GM18517 (cell line): ENCODE results near the gene CFAP54.

Experiments
- ATAC-seq: cut with Tn5 transposase; IDR thresholded peaks from one replicate; pipeline ENCODE4 v1.9.1; 2021; ENCODE audit warnings: mild to moderate bottlenecking, moderate library complexity; ENCODE audit not compliant: unreplicated experiment

Gene CFAP54

DNA sequence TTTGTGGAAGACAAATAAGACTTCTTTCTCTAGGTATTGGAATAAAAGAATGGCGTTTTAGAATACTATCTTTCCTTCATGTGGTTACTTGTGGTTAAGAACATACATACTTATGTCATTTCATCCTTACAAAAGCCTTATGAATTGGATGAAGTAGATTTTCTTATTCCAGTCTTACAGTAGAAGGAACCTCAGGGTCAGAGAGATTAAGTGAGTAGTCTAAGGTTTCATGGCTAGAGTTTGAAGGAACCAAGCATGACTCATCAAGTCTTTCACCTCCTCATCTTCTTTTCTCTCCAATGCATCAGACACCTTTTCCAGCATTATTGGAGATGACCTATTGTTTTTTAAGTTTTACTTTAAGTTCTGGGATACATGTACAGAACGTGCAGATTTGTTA, 324.8 kb downstream of the CFAP54 start:
- ATAC-seq, result no peak

DNA sequence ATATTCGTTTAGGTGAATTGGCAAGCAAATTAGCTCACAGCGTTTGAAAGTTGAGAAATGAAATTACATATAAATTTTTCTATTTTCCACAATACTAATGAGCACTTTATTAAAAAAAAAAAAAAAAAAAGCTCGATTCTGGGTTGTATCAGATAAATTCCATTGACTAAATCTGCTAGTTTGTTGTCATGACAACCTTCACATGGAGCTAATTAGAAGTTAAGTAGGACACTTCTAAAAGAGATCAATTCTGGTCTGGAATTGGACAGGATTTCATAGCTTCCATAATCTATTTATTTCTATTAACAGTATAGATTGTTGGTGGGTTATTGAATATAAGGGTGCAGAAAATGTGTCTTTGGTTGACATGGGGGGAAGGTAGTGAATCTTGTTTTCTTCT, 332.2 kb downstream of the CFAP54 start:
- no peak for ATAC-seq

DNA sequence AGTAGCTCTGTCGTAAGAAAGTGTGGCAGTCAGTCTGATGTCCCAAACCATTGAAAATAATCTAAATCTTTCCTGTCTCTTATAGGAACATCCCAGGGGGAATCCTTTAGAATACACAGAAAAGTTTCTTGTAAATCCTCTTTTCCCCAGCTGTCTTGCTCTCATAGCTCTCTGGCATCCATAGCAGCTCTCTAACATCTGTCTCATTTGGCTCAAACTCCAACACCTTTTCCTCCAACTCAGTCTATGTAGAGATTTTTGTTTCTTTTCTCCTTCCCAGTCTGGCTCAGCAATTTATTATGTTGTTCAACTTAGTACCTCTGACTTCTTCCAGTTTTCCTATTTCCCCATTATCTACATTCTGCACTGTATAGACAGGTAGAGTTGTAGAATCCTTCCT, 333.3 kb downstream of the CFAP54 start:
- ATAC-seq, result no peak

DNA sequence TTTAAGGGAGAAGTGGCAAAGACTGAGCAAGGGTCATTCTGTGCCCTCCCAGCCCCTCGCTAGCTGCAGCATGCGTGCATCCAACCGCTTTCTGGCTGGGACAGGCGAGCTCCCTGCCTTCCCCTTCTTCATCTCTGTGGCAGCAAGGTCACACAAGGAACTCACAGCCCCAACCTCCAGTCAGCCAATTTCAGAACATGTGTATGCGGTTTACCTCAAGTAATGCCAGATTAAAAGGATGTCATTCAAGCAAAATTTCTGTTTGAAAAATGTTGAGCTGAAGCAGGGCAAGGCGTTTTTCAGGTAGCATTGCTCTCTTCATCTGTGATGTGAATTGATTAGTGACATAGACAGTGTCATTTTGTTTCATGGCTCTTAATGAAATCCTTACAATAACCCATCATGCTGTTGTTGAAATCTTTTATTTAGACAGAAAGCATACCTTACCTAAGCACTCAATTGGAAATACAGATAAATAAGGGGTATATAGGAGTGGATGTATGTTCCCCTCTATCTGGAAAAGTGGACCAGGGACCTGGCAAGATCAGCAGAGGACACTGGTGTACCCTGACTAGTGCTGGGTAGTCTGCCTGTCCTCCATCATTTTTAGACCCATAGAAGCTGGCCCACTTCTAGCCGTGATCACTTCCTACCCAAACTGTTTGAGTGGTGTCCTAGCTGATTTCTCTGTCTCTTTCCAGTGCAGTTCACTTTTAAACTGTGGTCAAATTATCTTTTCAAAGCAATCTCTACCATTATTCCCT, 334.9 kb downstream of the CFAP54 start:
- ATAC-seq, result no peak

DNA sequence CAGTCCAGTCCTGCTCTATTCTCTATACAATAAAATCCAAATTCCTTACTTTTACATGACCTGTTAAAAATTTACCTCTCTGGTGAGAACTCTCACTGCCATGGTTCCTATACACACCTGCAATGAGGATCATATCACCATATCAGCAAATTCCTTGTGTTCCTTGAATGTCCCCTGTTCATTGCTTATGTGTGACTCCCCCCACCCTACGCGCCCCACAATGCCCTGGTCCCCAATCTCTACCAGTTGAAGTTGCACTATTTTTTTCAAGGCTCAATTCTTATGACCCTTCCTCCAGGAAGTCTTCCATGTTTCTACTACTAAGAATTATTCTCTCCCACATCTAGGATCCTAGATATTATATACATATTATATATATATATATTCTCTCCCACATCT, 335.5 kb downstream of the CFAP54 start:
- ATAC-seq, result no peak

DNA sequence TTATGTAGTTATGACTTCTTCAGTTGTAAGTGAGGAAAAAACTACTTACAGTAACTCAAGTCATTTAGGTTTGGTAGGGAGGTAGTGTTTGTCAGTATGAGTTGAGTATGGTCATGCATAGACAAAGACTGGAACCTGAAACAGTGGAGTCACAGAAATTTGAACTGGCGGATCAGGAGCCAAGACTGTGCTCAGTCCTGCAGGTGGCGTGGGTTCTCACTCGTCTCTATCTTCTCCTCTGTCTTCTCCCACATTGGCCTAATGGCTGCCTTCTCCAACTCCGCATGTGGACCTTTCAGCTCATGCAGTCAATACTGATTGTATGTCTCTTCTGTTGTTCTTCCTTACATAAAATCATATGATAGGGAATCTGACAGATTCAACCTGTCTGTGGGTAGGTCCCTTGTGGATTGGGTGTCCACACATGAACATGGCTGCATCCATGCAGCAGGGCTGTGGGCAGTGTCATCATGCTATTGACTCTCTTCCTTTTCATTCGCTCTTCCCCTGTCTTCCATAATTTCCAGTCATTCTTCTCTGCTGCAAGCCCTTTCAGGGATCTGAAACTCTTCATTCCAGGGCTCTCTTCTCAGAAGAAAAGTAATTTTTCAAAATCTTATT, 338.9 kb downstream of the CFAP54 start:
- ATAC-seq, result no peak

DNA sequence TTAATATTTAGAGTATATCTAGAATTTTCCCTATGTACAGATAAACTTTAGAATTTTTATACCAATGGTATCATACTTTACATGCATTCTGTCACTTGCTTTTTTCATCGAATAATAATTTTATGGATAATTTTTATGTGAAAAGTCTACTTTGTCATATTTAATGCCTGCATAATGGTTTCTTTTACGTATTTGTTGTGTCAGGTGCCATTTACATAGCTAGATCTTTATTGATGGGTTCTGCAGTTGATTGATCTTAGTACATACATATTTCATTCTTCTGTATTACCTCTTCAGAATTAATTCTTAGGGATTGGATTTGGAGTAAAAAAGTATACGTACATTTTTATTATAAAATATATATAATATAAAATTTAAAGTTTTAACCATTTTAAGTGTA, 340.0 kb downstream of the CFAP54 start:
- ATAC-seq, result no peak

DNA sequence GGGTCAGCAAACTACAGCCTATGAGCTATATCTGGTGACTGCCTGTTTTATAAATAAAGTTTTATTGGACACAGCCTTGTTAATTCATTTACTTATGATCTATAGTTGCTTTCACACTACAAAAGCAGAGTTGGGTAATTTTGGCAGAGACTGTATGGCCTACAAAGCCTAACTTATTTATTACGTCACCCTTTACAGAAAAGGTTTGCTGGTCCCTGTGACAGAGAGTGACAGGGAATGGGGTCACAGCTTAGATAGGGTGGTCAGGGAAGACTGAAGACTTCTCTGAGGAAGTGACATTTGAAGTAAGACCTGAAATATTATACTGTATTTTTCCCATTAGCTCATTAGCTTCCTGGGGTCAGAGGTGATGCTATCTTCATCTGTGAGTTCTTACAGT, 342.0 kb downstream of the CFAP54 start:
- no peak for ATAC-seq

DNA sequence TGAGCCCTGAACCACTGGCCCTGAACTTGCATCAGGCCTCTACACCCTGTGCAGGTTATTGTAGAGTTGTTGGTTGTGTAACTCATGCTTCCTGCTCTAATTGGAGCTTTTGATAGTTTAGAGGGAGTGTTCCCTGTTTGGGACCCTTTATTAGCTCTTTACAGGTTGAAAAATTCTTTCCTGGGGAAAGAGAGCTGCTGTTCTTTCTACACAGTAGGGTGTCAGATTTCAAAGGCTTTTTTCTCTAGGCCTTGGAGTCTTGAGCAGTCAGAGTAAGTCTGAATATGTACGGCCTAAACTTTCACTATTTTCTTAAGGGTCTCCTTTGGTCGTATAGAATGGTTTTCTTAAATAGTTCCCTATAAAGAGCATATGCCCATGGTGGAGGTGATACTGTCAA, 356.9 kb downstream of the CFAP54 start:
- no peak for ATAC-seq

DNA sequence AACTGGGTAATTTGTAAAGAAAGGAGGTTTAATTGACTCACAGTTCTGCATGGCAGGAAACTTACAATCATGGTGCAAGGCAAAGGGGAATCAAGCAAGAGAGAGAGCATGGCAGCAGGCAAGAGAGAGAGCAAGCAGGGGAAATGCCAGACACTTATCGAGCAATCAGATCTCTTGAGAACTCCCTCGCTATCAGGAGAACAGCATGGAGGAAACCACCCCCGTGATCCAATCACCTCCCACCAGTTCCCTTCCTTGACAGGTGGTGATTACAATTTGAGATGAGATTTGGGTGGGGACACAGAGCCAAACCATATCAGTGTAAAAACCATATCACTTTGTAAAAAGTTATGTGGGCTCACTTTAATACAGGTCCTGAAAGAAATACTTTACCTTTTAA, 361.3 kb downstream of the CFAP54 start:
- ATAC-seq, result no peak

DNA sequence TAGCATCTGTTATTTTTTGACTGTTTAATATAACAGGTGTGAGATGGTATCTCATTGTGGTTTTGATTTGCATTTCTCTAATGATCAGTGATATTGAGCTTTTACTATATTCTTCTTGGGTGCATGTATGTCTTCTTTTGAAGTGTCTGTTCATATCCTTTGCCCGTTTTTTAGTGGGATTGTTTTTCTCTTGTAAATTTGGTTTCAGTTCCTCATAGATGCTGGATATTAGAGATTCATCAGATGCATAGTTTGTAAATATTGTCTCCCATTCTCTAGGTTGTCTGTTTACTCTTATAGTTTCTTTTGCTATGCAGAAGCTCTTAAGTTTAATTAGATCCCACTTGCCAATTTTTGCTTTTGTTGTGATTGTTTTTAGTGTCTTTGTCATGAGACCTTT, 368.8 kb downstream of the CFAP54 start:
- ATAC-seq, result no peak

DNA sequence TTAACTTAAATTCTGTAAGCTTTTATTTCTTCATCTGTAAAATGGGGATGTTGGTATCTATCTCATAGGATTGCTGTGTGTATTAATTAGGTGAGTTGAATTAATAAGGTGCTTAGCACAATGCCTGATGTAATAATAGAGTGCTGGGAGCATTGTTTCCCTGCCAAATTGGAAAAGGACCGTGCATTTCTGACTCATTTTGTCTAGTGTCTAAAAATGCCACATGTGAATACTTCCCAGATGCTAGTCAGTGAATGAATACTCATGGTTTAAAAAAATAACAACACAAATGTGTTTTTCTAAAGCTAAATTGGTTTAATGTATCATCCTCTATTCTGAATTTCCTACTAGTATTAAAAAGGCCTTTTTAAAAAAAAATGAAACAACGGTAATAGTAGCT, 372.3 kb downstream of the CFAP54 start:
- ATAC-seq, result no peak

DNA sequence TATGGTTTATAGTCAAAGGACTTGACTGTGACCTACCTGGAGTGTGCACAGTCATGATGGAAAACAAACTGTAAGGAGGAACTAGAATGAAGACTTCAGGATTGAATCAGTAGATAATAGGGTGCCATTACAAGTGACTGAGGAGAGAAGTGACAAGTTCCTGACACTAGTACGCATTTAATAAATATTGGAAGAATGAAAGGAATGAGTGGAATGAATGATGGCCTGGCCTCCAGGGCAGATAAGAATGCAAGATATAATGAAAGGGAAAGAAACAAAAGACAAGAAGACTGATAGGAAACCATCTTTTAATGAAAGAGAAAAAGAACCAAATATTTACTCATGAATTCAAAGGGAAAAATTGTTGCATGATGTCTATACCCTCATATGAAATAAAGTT, 372.9 kb downstream of the CFAP54 start:
- ATAC-seq, result no peak

DNA sequence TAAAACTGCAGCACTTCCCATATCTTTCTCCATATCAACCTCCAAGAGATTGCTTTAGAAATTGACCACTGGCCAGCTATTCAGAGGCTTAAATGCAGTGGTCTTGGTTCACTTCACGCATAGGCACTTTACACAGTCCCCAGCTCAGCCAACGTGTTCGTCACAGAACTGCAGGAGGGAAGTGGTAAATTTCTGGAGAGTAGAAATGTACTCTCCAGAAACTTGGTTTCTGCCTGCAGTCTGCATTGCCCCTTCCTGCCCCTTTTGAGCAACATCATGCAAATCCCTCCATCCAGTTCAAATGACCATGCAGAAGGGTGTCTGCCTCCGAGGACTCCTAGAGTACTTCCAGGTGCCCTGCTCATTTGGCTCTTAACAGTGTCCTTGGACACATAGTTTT, 375.0 kb downstream of the CFAP54 start:
- no peak for ATAC-seq

DNA sequence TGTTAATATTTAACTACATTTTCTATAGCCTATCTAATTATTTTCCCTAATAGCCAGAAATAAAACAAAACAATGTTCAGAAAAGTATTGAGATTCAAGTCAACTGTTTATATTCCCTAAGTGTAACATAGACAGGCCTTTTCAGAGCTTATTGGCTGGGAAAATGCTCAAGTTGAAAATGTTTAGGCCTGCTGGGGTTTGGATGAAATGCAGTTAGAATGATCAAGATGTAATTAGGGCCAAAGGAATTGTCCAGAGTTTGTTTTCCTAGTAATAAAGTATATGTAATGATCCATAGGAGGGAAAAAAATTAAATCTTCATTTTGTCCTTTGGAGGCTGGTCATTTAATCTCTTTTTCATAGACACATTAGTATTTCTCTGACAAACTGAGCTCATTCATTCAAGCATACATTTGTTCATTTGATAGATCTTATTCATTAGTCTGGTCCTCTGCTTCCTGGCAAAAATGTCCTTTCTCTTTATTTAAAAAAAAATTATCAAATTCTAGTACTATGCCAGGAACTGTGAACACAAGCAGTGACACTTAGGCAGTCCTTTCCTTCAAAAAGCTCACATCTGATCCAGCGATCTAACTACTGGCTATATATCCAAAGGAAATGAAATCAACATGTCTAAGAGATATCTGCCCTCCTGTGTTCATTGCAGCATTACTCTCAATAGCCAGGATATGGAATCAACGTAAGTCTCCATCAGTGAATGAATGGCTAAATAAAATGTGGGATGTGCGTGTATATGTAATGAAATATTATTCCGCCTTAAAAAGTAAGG, 377.6 kb downstream of the CFAP54 start:
- no peak for ATAC-seq

DNA sequence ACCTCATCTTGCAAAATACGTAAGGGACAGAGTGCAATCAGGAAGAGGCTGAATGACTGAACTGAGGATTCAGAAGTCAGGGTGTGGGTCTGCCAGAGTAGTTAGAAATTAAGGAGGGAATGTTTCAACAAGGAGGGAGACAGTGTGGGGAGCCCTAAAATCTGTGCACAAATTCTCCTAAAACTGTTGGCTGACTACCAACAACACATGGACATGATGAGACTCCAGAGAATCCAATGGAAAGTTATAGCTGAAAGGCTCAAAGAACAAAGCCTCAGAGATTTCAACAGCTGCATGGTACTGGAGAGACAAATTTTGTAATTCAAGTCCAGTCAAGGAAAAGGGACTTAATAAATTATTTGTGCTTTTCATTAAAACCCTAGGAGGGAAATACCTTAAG, 381.6 kb downstream of the CFAP54 start:
- no peak for ATAC-seq

DNA sequence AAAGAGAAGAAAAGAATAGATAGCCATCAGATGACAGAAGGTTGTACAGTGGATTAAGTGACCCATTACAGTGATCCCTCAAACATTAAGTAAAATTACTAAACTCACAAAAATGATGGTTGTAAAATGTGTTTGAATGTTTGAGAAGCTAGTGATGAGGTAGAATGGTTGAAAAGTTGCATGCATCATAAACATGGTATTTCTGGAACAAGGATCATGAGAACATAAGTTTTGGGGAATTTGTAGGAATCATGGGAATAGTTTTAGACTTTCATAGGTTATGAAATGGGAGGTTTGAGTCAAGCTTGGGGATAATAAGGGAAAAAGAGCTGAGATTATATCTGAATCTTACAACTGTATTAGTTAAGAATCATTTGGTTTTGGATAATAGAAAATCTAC, 383.6 kb downstream of the CFAP54 start:
- ATAC-seq, result no peak

DNA sequence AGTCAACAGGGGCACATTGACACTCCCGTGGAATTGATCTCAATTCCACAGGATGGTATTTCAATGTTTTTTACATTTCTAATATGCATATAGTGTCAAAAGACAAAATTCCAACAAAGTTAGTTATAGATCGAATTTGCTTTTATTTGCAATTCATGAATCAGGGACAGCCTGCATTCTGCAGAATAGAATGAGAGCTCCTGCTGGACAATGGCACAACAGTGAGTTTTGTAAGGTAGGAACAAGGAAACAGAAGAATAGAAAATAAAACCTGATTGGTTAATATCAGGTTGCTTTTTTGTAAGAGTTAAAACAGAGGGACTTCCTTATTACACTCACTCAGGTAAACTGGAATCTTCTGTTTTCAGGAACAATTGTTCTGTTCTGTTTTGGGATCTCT, 384.8 kb downstream of the CFAP54 start:
- no peak for ATAC-seq

DNA sequence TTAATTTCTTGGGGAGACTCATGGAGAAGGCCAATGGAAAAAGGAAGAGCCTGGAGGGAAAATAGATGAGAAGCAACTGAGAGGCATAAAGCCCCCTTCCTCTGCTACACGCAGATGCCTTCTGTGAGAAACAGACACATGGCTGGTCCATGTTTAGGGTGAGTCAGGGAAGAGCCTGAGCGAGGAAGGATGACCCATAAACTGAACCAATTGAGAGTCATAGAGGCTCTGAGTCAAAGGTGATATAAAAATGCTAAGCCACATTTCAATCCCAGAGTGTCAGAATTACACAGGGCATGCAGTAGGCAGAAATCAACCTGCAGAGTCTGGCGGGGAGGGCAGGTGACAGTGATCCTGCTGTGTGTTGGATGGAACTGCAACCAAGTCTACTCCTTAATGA, 387.6 kb downstream of the CFAP54 start:
- no peak for ATAC-seq

DNA sequence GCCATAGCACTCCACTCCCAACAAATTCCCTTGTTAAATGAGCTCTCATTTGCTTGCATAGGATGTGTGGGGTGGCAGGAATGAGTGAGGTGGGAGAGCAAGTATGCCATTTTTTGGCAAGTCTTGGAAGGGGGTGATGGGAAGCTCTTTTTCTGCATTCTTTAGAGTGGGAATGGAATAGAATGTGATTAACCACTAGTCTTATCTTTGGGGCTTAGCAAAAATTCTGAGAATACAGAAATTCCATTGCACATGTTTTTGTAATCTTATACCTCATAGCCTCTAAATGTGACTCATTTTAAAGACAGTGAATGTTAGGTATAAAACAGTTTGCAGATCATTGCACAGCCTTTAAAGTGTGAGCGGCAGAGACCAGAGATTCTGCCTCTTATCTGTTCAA, 389.3 kb downstream of the CFAP54 start:
- no peak for ATAC-seq

DNA sequence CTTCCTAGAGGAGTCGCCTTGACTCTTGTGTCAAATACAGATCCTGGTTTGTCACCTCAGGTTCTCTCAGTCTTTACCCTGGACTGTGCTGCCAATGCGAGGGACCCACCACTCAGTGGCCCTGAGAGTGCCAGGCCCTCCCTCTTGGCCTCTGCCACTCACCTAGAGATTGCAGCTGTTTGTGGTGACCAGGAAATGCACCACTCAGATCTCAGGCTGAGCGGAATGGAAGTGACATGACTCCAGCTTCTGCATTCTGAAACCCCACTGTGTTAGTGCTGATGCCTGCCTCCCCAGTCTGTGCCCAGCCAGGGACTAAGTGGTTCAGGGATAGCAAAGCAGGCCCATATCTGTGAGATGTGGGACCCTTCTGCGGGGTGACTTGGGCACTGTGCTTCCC, 389.9 kb downstream of the CFAP54 start:
- ATAC-seq, result no peak

DNA sequence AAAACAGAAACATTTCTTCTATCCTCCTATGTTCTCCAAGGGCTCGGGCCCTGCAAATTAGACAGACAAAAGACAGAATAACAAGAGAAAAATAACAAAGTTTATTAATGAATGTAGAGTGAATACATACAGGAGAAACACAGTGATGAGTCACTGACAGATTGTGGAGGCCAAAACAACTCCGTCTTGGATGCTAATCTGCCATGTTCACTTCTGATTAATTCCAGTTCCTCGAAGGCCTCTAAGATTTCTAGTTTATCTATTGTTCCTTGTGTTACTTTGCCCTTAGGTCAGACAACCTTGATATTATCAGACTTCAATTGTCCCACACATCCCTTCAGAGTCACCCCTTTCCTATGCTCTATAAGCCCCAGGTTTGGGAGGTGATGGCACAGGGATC, 390.8 kb downstream of the CFAP54 start:
- no peak for ATAC-seq
